H1 (cell line): ENCODE measurements around the gene ADAMTS16. TPM values are rescaled to one million over a fixed set of nuclear protein-coding genes. Genes with fewer than 3 reads are reported as not detected.

Experiments
- CTCF ChIA-PET: fragments of 300-600 bp; sonication (Branson Sonifier 250); formaldehyde crosslinking; loops from one replicate; lab custom pipeline; 2021; ENCODE audit not compliant: partially characterized antibody; lab: Charles Lee
- POLR2A ChIA-PET: fragments of 300-600 bp; sonication (Branson Sonifier 250); formaldehyde crosslinking; loops from one replicate; lab custom pipeline; 2021; ENCODE audit warnings: inconsistent platforms; ENCODE audit not compliant: partially characterized antibody; lab: Charles Lee
- DNase-seq, 2 experiments: peaks; one replicate each; pipeline versions ENCODE4 v3.0.0 to v3.0.0-alpha.2; 2010 to 2022; ENCODE audit warnings: low spot score in 2 of 2, low read depth in 1 of 2, mixed read lengths in 1 of 2
- FAIRE-seq: peaks from 2 replicates; lab custom pipeline; 2011; peaks lifted over from hg19 to GRCh38; lab: Jason Lieb, UNC
- H2AFZ ChIP-seq: 2 replicates; pipeline ENCODE4 v1.8.1; 2012; ENCODE audit warnings: low read length, inconsistent platforms
- H2AK5ac ChIP-seq: 2 replicates; pipeline ENCODE4 v1.6.1; 2013; ENCODE audit warnings: low read depth, low read length
- H2BK120ac ChIP-seq: replicated peaks from 2 replicates; pipeline ENCODE3; 2013; ENCODE audit warnings: low read depth, low read length, inconsistent platforms
- H2BK12ac ChIP-seq: 2 replicates; pipeline ENCODE4 v1.6.1; 2013; ENCODE audit warnings: low read depth, low read length
- H2BK15ac ChIP-seq: 2 replicates; pipeline ENCODE4 v1.6.1; 2013; ENCODE audit warnings: low read length
- H2BK20ac ChIP-seq: 2 replicates; pipeline ENCODE4 v1.6.1; 2013; ENCODE audit warnings: low read length
- H2BK5ac ChIP-seq: 2 replicates; pipeline ENCODE4 v1.6.1; 2013; ENCODE audit warnings: low read depth, low read length
- H3K14ac ChIP-seq: 2 replicates; pipeline ENCODE4 v1.6.1; 2013; ENCODE audit warnings: inconsistent platforms; ENCODE audit not compliant: insufficient read length
- H3K18ac ChIP-seq: 2 replicates; pipeline ENCODE4 v1.6.1; 2013; ENCODE audit warnings: low read length; ENCODE audit errors: extremely low read depth
- H3K23ac ChIP-seq: 2 replicates; pipeline ENCODE4 v1.6.1; 2013; ENCODE audit warnings: inconsistent platforms; ENCODE audit not compliant: insufficient read length
- H3K23me2 ChIP-seq: 2 replicates; pipeline ENCODE4 v1.6.1; 2013; ENCODE audit warnings: low read depth, low read length
- H3K27ac ChIP-seq: 2 replicates; pipeline ENCODE4 v1.6.1; 2011; ENCODE audit warnings: low read depth, low read length, inconsistent platforms
- H3K27me3 ChIP-seq, 4 experiments: replicated peaks in 1 of 4; 1 replicate in 1 of 4; 2 replicates in 3 of 4; pipeline versions ENCODE4 v1.6.1 to v1.8.1; 2011 to 2013; ENCODE audit warnings: low read length in 3 of 4, mild to moderate bottlenecking in 3 of 4, inconsistent platforms in 2 of 4, mixed read lengths in 2 of 4, moderate library complexity in 1 of 4; ENCODE audit not compliant: control insufficient read depth in 3 of 4, insufficient read depth in 3 of 4; ENCODE audit errors: extremely low read depth in 1 of 4
- H3K36me3 ChIP-seq, 4 experiments: 2 replicates each; pipeline versions ENCODE4 v1.6.1 to v1.8.1; 2011 to 2013; ENCODE audit warnings: mild to moderate bottlenecking in 4 of 4, low read length in 3 of 4, moderate library complexity in 2 of 4, control low read depth in 1 of 4, inconsistent platforms in 1 of 4; ENCODE audit not compliant: insufficient read depth in 4 of 4, control insufficient read depth in 2 of 4
- H3K4ac ChIP-seq: replicated peaks from 2 replicates; pipeline ENCODE3; 2013; ENCODE audit warnings: low read length, low read depth, mixed read lengths, inconsistent platforms; ENCODE audit not compliant: insufficient read length
- H3K4me1 ChIP-seq, 4 experiments: replicated peaks in 1 of 4; 1 replicate in 1 of 4; 2 replicates in 3 of 4; pipeline versions ENCODE4 v1.6.1 to v1.8.1; 2011 to 2013; ENCODE audit warnings: low read length in 3 of 4, inconsistent platforms in 2 of 4, mixed read lengths in 1 of 4; ENCODE audit not compliant: insufficient read depth in 4 of 4, control insufficient read depth in 3 of 4
- H3K4me2 ChIP-seq, 2 experiments: 2 replicates each; pipeline versions ENCODE4 v1.6.1 to v1.8.1; 2011 to 2013; ENCODE audit warnings: low read depth in 2 of 2, low read length in 2 of 2, control low read depth in 1 of 2, inconsistent platforms in 1 of 2, mild to moderate bottlenecking in 1 of 2; ENCODE audit not compliant: insufficient read depth in 1 of 2
- H3K4me3 ChIP-seq, 4 experiments: fragments of 200-600, 300-600 bp in 1 of 4; sonication (generic), shearing (Covaris generic), sonication (Bioruptor Twin) in 1 of 4; 2 replicates each; pipeline versions ENCODE4 v1.5.1 to v1.8.1; 2011 to 2016; ENCODE audit warnings: low read length in 4 of 4, low read depth in 3 of 4, control low read depth in 2 of 4, inconsistent platforms in 2 of 4, mild to moderate bottlenecking in 2 of 4, mixed read lengths in 1 of 4, moderate library complexity in 1 of 4; ENCODE audit not compliant: insufficient read depth in 2 of 4; ENCODE audit errors: extremely low read depth in 1 of 4
- H3K56ac ChIP-seq: replicated peaks from 2 replicates; pipeline ENCODE3; 2013; ENCODE audit warnings: low read depth, mild to moderate bottlenecking, mixed read lengths, low read length, inconsistent platforms; ENCODE audit not compliant: insufficient read length
- H3K79me1 ChIP-seq: 2 replicates; pipeline ENCODE4 v1.6.1; 2013; ENCODE audit warnings: low read depth, low read length, control low read depth
- H3K79me2 ChIP-seq, 2 experiments: 2 replicates each; pipeline versions ENCODE4 v1.6.1 to v1.8.1; 2012 to 2013; ENCODE audit warnings: low read length in 2 of 2, mild to moderate bottlenecking in 2 of 2, inconsistent platforms in 1 of 2; ENCODE audit not compliant: insufficient read depth in 2 of 2, control insufficient read depth in 1 of 2
- H3K9ac ChIP-seq, 4 experiments: replicated peaks in 1 of 4; 1 replicate in 1 of 4; 2 replicates in 3 of 4; pipeline versions ENCODE4 v1.6.1 to v1.8.1; 2011 to 2013; ENCODE audit warnings: low read depth in 3 of 4, low read length in 3 of 4, control low read depth in 2 of 4, mild to moderate bottlenecking in 2 of 4, moderate library complexity in 2 of 4, inconsistent platforms in 1 of 4; ENCODE audit errors: extremely low read depth in 1 of 4
- H3K9me3 ChIP-seq, 2 experiments: 2 replicates each; pipeline versions ENCODE4 v1.6.1 to v1.8.1; 2012 to 2013; ENCODE audit warnings: mild to moderate bottlenecking in 2 of 2, moderate library complexity in 2 of 2, control low read depth in 1 of 2, inconsistent platforms in 1 of 2, low read depth in 1 of 2, low read length in 1 of 2, mixed read lengths in 1 of 2; ENCODE audit not compliant: insufficient read depth in 2 of 2
- H4K20me1 ChIP-seq, 2 experiments: replicated peaks in 1 of 2; 2 replicates each; pipeline versions ENCODE3 to v1.8.1; 2011 to 2013; ENCODE audit warnings: inconsistent platforms in 2 of 2, low read length in 2 of 2, mild to moderate bottlenecking in 1 of 2; ENCODE audit not compliant: insufficient read depth in 2 of 2, control insufficient read depth in 1 of 2
- H4K5ac ChIP-seq: 2 replicates; pipeline ENCODE4 v1.6.1; 2013; ENCODE audit warnings: low read length, low read depth, mixed read lengths, inconsistent platforms; ENCODE audit not compliant: insufficient read length
- H4K8ac ChIP-seq: 2 replicates; pipeline ENCODE4 v1.8.0; 2013; ENCODE audit warnings: mild to moderate bottlenecking, moderate library complexity, low read length, inconsistent platforms; ENCODE audit not compliant: insufficient read depth; ENCODE audit errors: extremely low read depth
- H4K91ac ChIP-seq: replicated peaks from 2 replicates; pipeline ENCODE3; 2013; ENCODE audit warnings: low read length, mixed read lengths, inconsistent platforms; ENCODE audit not compliant: insufficient read length
- GTF2F1 ChIP-seq: IDR thresholded peaks from 2 replicates; pipeline ENCODE4 v1.6.1; 2012; ENCODE audit warnings: low read depth, low read length, improper control_type of control experiment, borderline replicate concordance
- NRF1 ChIP-seq: IDR thresholded peaks from 2 replicates; pipeline ENCODE4 v1.6.1; 2011; ENCODE audit warnings: mild to moderate bottlenecking, low read depth, low read length, improper control_type of control experiment
- SIN3A ChIP-seq, 2 experiments: IDR thresholded peaks in 1 of 2; conservative IDR thresholded peaks in 1 of 2; 2 replicates each; pipeline ENCODE4 v1.6.1; 2011 to 2012; ENCODE audit warnings: low read length in 2 of 2, improper control_type of control experiment in 1 of 2, low read depth in 1 of 2, mild to moderate bottlenecking in 1 of 2
- SRF ChIP-seq: IDR thresholded peaks from 2 replicates; pipeline ENCODE4 v1.6.1; 2011; ENCODE audit warnings: mild to moderate bottlenecking, low read depth, low read length, moderate library complexity
- SUZ12 ChIP-seq: fragments of 200-600 bp; sonication (generic); IDR thresholded peaks from 2 replicates; pipeline ENCODE4 v1.6.1; 2012; ENCODE audit warnings: mild to moderate bottlenecking, inconsistent platforms, low read length, moderate library complexity, mixed read lengths
- WGBS, 2 experiments: shearing (Covaris generic) in 1 of 2; methylation state at CpG; one replicate each; pipeline versions ENCODE4 v1.1.6 to v1.1.7; 2013 to 2015; ENCODE audit warnings: low lambda C conversion rate in 2 of 2, mixed read lengths in 2 of 2, inconsistent platforms in 1 of 2, low coverage in 1 of 2, missing lambda C conversion rate in 1 of 2; ENCODE audit not compliant: insufficient replicate concordance in 2 of 2, insufficient coverage in 1 of 2, insufficient read length in 1 of 2; ENCODE audit errors: extremely low coverage in 1 of 2, missing lambda C conversion rate in 1 of 2; 5-methylcytosine and 5-hydroxymethylcytosine counted together
- polyA plus RNA-seq, 7 experiments: library from polyadenylated mRNA; depleted of rRNA in 3 of 7; stranded (reverse) in 5 of 7; unstranded in 2 of 7; fragments of >200 nt in 5 of 7; fragments of 200-250 nt in 2 of 7; gene quantifications; 1 replicate in 5 of 7; 2 replicates in 1 of 7; 4 replicates in 1 of 7; pipeline versions ENCODE4 v1.2.1 to v1.2.3, GENCODE V29; 2011 to 2013; ENCODE audit warnings: missing spikeins in 2 of 7, mixed read lengths in 2 of 7
- total RNA-seq: library from RNA; stranded (reverse); fragmentation: NEBNext Ultra II Directional; extraction: Animal tissue kit (Norgen Biotek cat#: 25700); gene quantifications from 2 replicates; pipeline ENCODE4 v1.2.1, GENCODE V29; 2021

The ADAMTS16 gene
- total and polyA plus RNA-seq, 2 of the 8 experiments (the other 6 are each of a cell fraction or from before 2014, with no cell fraction given): 3.7 to 16.0 TPM

DNA sequence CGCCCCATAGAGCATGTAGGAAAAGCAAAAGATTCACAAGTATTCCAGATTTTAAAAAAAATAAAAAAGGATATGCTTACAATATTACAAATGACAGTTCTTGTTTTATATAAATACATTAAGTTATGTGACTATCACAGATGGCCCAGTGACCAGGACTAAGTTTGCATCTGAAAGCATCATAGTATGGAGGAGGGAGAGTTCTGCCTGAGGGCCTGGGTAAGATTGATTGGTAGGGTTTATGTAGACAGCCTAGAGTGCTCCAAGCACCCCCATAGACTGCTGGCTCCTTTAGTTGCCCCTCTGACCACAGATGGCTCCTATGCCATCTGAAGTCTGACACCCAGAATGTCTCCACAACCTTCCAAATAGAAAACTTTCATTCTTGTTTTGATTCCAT, 48.0 kb upstream of the ADAMTS16 start:
- Histone ChIP-seq H3K23me2 (no peaks in the 10 kb centered on the region), H4K8ac (no peak overlapping the region), H3K23ac (no peak overlapping the region), H3K4ac (no peak overlapping the region), H2AFZ (no peak overlapping the region), H2BK15ac (no peak overlapping the region), H4K5ac (no peak overlapping the region), H3K9me3 (no peaks in the 10 kb centered on the region), H3K36me3 (no peaks in the 10 kb centered on the region), H3K56ac (no peak overlapping the region), H2AK5ac (no peak overlapping the region), H3K27me3 (no peaks in the 10 kb centered on the region), H3K4me3 (no peak overlapping the region), H3K79me1 (no peaks in the 10 kb centered on the region), H2BK12ac (no peak overlapping the region), H2BK20ac (no peak overlapping the region), H3K4me2 (no peak overlapping the region), H2BK5ac (no peak overlapping the region), H2BK120ac (no peak overlapping the region), H3K27ac (no peak overlapping the region), H3K4me1 (peaks cover 0 to 2% (median 0%) of the 10 kb centered on the region in 4 experiments; a peak in 1 of 7 replicates), H3K79me2 (no peaks in the 10 kb centered on the region), H4K91ac (no peak overlapping the region), H4K20me1 (no peaks in the 10 kb centered on the region), H3K9ac (no peak overlapping the region), H3K18ac (no peak overlapping the region), H3K14ac (no peak overlapping the region)
- DNase-seq (no peak), FAIRE-seq (no peak)
- ChIA-PET CTCF (no interaction called here), POLR2A (no interaction called here)
- 50% methylated on average over 1 of the region's 1 CpG; no CpG with 5 or more reads in 1 of the 2 experiments for whole genome bisulfite sequencing, 2 experiments
- TF ChIP-seq NRF1 (no peak), SIN3A (conservative IDR thresholded peaks at IDR 0.05 in 1 of 2, IDR thresholded peaks at IDR 0.05 in 1 of 2; ENCODE audit: low read depth in 1 of 2, low read length in 2 of 2) (no peak), SUZ12 (no peak), GTF2F1 (no peak), SRF (no peak)
